Measurements from ENCODE around the gene MICA. TPM values are rescaled to one million over a fixed set of nuclear protein-coding genes. Genes with fewer than 3 reads are reported as not detected.
"Not testable (repeated sequence)": the region's sequence is repeated elsewhere in the genome, so short reads cannot be mapped to it uniquely, and the experiment has no call there.

MICA gene
- total and polyA plus RNA-seq, 4 donors = 3.2 to 9.1 (median 4.2) TPM

- 88% methylated on average over 3 of the region's 3 CpGs for WGBS
- Histone ChIP-seq H3K27ac (ENCODE audit: low read depth in 1 of 2, low read length in 2 of 2) (no peak overlapping the region), H3K36me3 (ENCODE audit: control insufficient read depth in 4 of 4, insufficient read depth in 3 of 4, low read depth in 1 of 4, low read length in 3 of 4) (no peaks in the 10 kb centered on the region), H3K9me3 (ENCODE audit: control insufficient read depth in 4 of 4, low read length in 3 of 4) (no peaks in the 10 kb centered on the region), H3K4me1 (ENCODE audit: control insufficient read depth in 4 of 4, insufficient read depth in 4 of 4, low read length in 3 of 4) (peaks cover 0 to 9% (median 7%) of the 10 kb centered on the region in 4 donors), H3K4me3 (ENCODE audit: low read depth in 1 of 3, low read length in 3 of 3) (no peak overlapping the region), H3K9ac (ENCODE audit: low read depth in 1 of 2, low read length in 2 of 2) (no peak overlapping the region), H3K27me3 (ENCODE audit: control insufficient read depth in 4 of 4, insufficient read depth in 4 of 4, low read length in 3 of 4) (no peaks in the 10 kb centered on the region)
- TF ChIP-seq CTCF (IDR thresholded peaks at IDR 0.05; ENCODE audit: low read depth, low read length, missing input control) = no peak
- TF ChIP-seq FOXA1 (IDR thresholded peaks at IDR 0.05) = no peak
- TF ChIP-seq REST (IDR thresholded peaks at IDR 0.05) = no peak
- no peak for TF ChIP-seq GABPA (IDR thresholded peaks at IDR 0.05 in 1 of 2, conservative IDR thresholded peaks at IDR 0.05 in 1 of 2)
- TF ChIP-seq RXRA (IDR thresholded peaks at IDR 0.05) = no peak
- TF ChIP-seq TAF1 (conservative IDR thresholded peaks at IDR 0.05) = no peak
- no peak for TF ChIP-seq MAX (IDR thresholded peaks at IDR 0.05)
- no peak for TF ChIP-seq RAD21 (IDR thresholded peaks at IDR 0.05)
- TF ChIP-seq NR2F2 (IDR thresholded peaks at IDR 0.05) = no peak
- TF ChIP-seq HNF4A (conservative IDR thresholded peaks at IDR 0.05) = no peak
- no peak for DNase-seq (ENCODE audit: low spot score)
Observed at GRCh38 chr6:31386099-31386498, 17.3 kb upstream of the MICA start.

GRCh38 chr6:31386977-31387376 is 16.4 kb upstream of the MICA start:
- H3K9ac ChIP-seq (ENCODE audit: low read depth in 1 of 2, low read length in 2 of 2) = no peak overlapping the region
- peaks cover 0 to 9% (median 7%) of the 10 kb centered on the region in 4 donors for H3K4me1 ChIP-seq (ENCODE audit: control insufficient read depth in 4 of 4, insufficient read depth in 4 of 4, low read length in 3 of 4)
- no peaks in the 10 kb centered on the region for H3K36me3 ChIP-seq (ENCODE audit: control insufficient read depth in 4 of 4, insufficient read depth in 3 of 4, low read depth in 1 of 4, low read length in 3 of 4)
- H3K9me3 ChIP-seq (ENCODE audit: control insufficient read depth in 4 of 4, low read length in 3 of 4) = no peaks in the 10 kb centered on the region
- no peak overlapping the region for H3K4me3 ChIP-seq (ENCODE audit: low read depth in 1 of 3, low read length in 3 of 3)
- no peaks in the 10 kb centered on the region for H3K27me3 ChIP-seq (ENCODE audit: control insufficient read depth in 4 of 4, insufficient read depth in 4 of 4, low read length in 3 of 4)
- peak; percentile 71 to 82 for TF ChIP-seq HNF4A (conservative IDR thresholded peaks at IDR 0.05)
- TF ChIP-seq RAD21 (IDR thresholded peaks at IDR 0.05) = peak in 1 of 2 donors; percentile 27
- TF ChIP-seq EGR1 (IDR thresholded peaks at IDR 0.05; ENCODE audit: low read depth in 2 of 2) = no peak
- TF ChIP-seq RXRA (IDR thresholded peaks at IDR 0.05) = peak; percentile 95 to 97
- TF ChIP-seq NR2F2 (IDR thresholded peaks at IDR 0.05) = peak; percentile 65
- peak; percentile 53 for TF ChIP-seq SP1 (IDR thresholded peaks at IDR 0.05)
- no peak for TF ChIP-seq MAX (IDR thresholded peaks at IDR 0.05)
- DNase-seq (ENCODE audit: low spot score) = no peak
- 34% methylated on average over 1 of the region's 1 CpG for whole genome bisulfite sequencing
- peak overlapping the region; percentile 17 to 43 for H3K27ac ChIP-seq (ENCODE audit: low read depth in 1 of 2, low read length in 2 of 2)

GRCh38 chr6:31388916-31389801 is 14.2 kb upstream of the MICA start:
- not testable (repeated sequence) for H3K27me3 ChIP-seq (ENCODE audit: control insufficient read depth in 4 of 4, insufficient read depth in 4 of 4, low read length in 3 of 4); H3K36me3 ChIP-seq (ENCODE audit: control insufficient read depth in 4 of 4, insufficient read depth in 3 of 4, low read depth in 1 of 4, low read length in 3 of 4); H3K4me1 ChIP-seq (ENCODE audit: control insufficient read depth in 4 of 4, insufficient read depth in 4 of 4, low read length in 3 of 4); H3K9ac ChIP-seq (ENCODE audit: low read depth in 1 of 2, low read length in 2 of 2); H3K4me3 ChIP-seq (ENCODE audit: low read depth in 1 of 3, low read length in 3 of 3); DNase-seq (ENCODE audit: low spot score); H3K27ac ChIP-seq (ENCODE audit: low read depth in 1 of 2, low read length in 2 of 2); H3K9me3 ChIP-seq (ENCODE audit: control insufficient read depth in 4 of 4, low read length in 3 of 4)
- 49% methylated on average over 4 of the region's 13 CpGs for WGBS

- not testable (repeated sequence) for H3K27me3 ChIP-seq (ENCODE audit: control insufficient read depth in 4 of 4, insufficient read depth in 4 of 4, low read length in 3 of 4); DNase-seq (ENCODE audit: low spot score); H3K9ac ChIP-seq (ENCODE audit: low read depth in 1 of 2, low read length in 2 of 2); H3K9me3 ChIP-seq (ENCODE audit: control insufficient read depth in 4 of 4, low read length in 3 of 4); H3K27ac ChIP-seq (ENCODE audit: low read depth in 1 of 2, low read length in 2 of 2); H3K4me3 ChIP-seq (ENCODE audit: low read depth in 1 of 3, low read length in 3 of 3); H3K4me1 ChIP-seq (ENCODE audit: control insufficient read depth in 4 of 4, insufficient read depth in 4 of 4, low read length in 3 of 4); H3K36me3 ChIP-seq (ENCODE audit: control insufficient read depth in 4 of 4, insufficient read depth in 3 of 4, low read depth in 1 of 4, low read length in 3 of 4)
Observed at GRCh38 chr6:31389802-31390132, 13.6 kb upstream of the MICA start.

Measured in liver (tissue), 9 donors.